CD14-positive monocyte (primary cell): ENCODE results near the gene BCL2L11. TPM values are rescaled to one million over a fixed set of nuclear protein-coding genes. Genes with fewer than 3 reads are reported as not detected.

Source experiments
- DNase-seq, 3 donors: peaks; one replicate each; pipeline ENCODE4 v3.0.0-alpha.2; 2011 to 2022
- H2AFZ ChIP-seq: 2 replicates; pipeline ENCODE4 v1.6.0; 2012; ENCODE audit warnings: mild to moderate bottlenecking, low read depth, low read length, inconsistent platforms; ENCODE audit not compliant: insufficient read depth, poor library complexity, severe bottlenecking
- H3K27ac ChIP-seq, 2 donors: 1 replicate in 1 of 2; 2 replicates in 1 of 2; pipeline ENCODE4 v1.5.1; 2012 to 2013; ENCODE audit warnings: low read length in 2 of 2, control low read depth in 1 of 2, inconsistent platforms in 1 of 2, low read depth in 1 of 2, mild to moderate bottlenecking in 1 of 2
- H3K27me3 ChIP-seq, 2 donors: one replicate each; pipeline versions ENCODE4 v1.6.0 to v1.6.1; 2011 to 2013; ENCODE audit warnings: low read length in 2 of 2; ENCODE audit not compliant: control insufficient read depth in 2 of 2, insufficient read depth in 2 of 2
- H3K36me3 ChIP-seq, 2 donors: replicated peaks in 1 of 2; 1 replicate in 1 of 2; 2 replicates in 1 of 2; pipeline versions ENCODE4 v1.5.1 to v1.6.1; 2012 to 2013; ENCODE audit warnings: low read length in 2 of 2, control low read depth in 1 of 2, inconsistent platforms in 1 of 2, mild to moderate bottlenecking in 1 of 2; ENCODE audit not compliant: insufficient read depth in 2 of 2, control insufficient read depth in 1 of 2
- H3K4me1 ChIP-seq, 2 donors: 1 replicate in 1 of 2; 2 replicates in 1 of 2; pipeline versions ENCODE4 v1.5.1 to v1.6.1; 2012 to 2013; ENCODE audit warnings: low read length in 2 of 2, control low read depth in 1 of 2, inconsistent platforms in 1 of 2, mild to moderate bottlenecking in 1 of 2, moderate library complexity in 1 of 2; ENCODE audit not compliant: insufficient read depth in 2 of 2, control insufficient read depth in 1 of 2
- H3K4me2 ChIP-seq: replicated peaks from 2 replicates; pipeline ENCODE3; 2012; ENCODE audit warnings: low read length, moderate library complexity, mild to moderate bottlenecking; ENCODE audit not compliant: poor library complexity, severe bottlenecking; ENCODE audit errors: extremely low read depth
- H3K4me3 ChIP-seq, 3 experiments: fragments of 200-600 bp in 1 of 3; sonication (generic) in 1 of 3; replicated peaks in 1 of 3; 1 replicate in 2 of 3; 2 replicates in 1 of 3; pipeline ENCODE4 v1.5.1; 2011 to 2013; ENCODE audit warnings: low read length in 3 of 3, mild to moderate bottlenecking in 3 of 3, control low read depth in 2 of 3, low read depth in 2 of 3, inconsistent platforms in 1 of 3, moderate library complexity in 1 of 3
- H3K79me2 ChIP-seq: 2 replicates; pipeline ENCODE4 v1.6.0; 2012; ENCODE audit warnings: mild to moderate bottlenecking, control low read depth, inconsistent platforms, low read length, moderate library complexity; ENCODE audit not compliant: insufficient read depth
- H3K9ac ChIP-seq: 2 replicates; pipeline ENCODE4 v1.6.0; 2017; ENCODE audit warnings: low read length, mild to moderate bottlenecking; ENCODE audit not compliant: insufficient read depth, poor library complexity, severe bottlenecking
- H3K9me3 ChIP-seq, 2 donors: replicated peaks in 1 of 2; 1 replicate in 1 of 2; 2 replicates in 1 of 2; pipeline versions ENCODE4 v1.5.1 to v1.6.1; 2012 to 2013; ENCODE audit warnings: low read length in 2 of 2, control low read depth in 1 of 2; ENCODE audit not compliant: control insufficient read depth in 1 of 2, insufficient read depth in 1 of 2
- H4K20me1 ChIP-seq: 2 replicates; pipeline ENCODE4 v1.6.0; 2012; ENCODE audit warnings: mild to moderate bottlenecking, low read length, control low read depth, moderate library complexity; ENCODE audit not compliant: insufficient read depth
- H3K27ac Mint-ChIP-seq, 7 donors: one replicate each; pipeline ENCODE4 v1.8.0; 2020; ENCODE audit warnings: mild to moderate bottlenecking in 7 of 7, mixed read lengths in 7 of 7, moderate library complexity in 6 of 7, inconsistent platforms in 2 of 7
- H3K27me3 Mint-ChIP-seq, 3 donors: one replicate each; pipeline ENCODE4 v1.8.0; 2021 to 2022; ENCODE audit warnings: low read depth in 3 of 3, mild to moderate bottlenecking in 3 of 3, mixed read lengths in 3 of 3, moderate library complexity in 3 of 3, inconsistent platforms in 1 of 3
- H3K36me3 Mint-ChIP-seq, 2 donors: one replicate each; pipeline ENCODE4 v1.8.0; 2020; ENCODE audit warnings: mixed read lengths in 2 of 2, inconsistent platforms in 1 of 2, mild to moderate bottlenecking in 1 of 2
- H3K4me1 Mint-ChIP-seq: one replicate; pipeline ENCODE4 v1.8.0; 2020; ENCODE audit warnings: mild to moderate bottlenecking, mixed read lengths
- H3K4me3 Mint-ChIP-seq, 2 donors: one replicate each; pipeline ENCODE4 v1.8.0; 2020; ENCODE audit warnings: mild to moderate bottlenecking in 2 of 2, mixed read lengths in 2 of 2, moderate library complexity in 1 of 2
- H3K9me3 Mint-ChIP-seq, 7 donors: one replicate each; pipeline ENCODE4 v1.8.0; 2020 to 2022; ENCODE audit warnings: mixed read lengths in 7 of 7, mild to moderate bottlenecking in 6 of 7, moderate library complexity in 6 of 7, inconsistent platforms in 2 of 7
- CTCF ChIP-seq: fragments of 200-600 bp; IDR thresholded peaks from one replicate; pipeline ENCODE4 v1.8.0; 2022; ENCODE audit warnings: antibody characterized with exemption, mild to moderate bottlenecking
- WGBS: methylation state at CpG from one replicate; pipeline ENCODE4 v1.1.5; 2013; ENCODE audit warnings: missing lambda C conversion rate; ENCODE audit not compliant: insufficient coverage; 5-methylcytosine and 5-hydroxymethylcytosine counted together
- intact Hi-C, 2 donors: fragments of 100-400 bp; cut with micrococcal nuclease; formaldehyde crosslinking; loops; one replicate each; pipeline versions ENCODE4 v1.15.0 to v1.15.1; 2023
- polyA plus RNA-seq, 3 donors: library from polyadenylated mRNA; depleted of rRNA in 1 of 3; unstranded in 2 of 3; stranded (reverse) in 1 of 3; fragments of 300-500 nt in 2 of 3; fragments of >200 nt in 1 of 3; fragmentation: Illumina TruSeq in 2 of 3; gene quantifications; 1 replicate in 2 of 3; 2 replicates in 1 of 3; pipeline ENCODE4 v1.2.3, GENCODE V29; 2012 to 2021

Gene BCL2L11
- polyA plus RNA-seq, 3 donors, result 8.8 to 27.6 (median 20.4) TPM

GRCh38 chr2:111200333-111200881 lies 79.7 kb downstream of the BCL2L11 start:
- Histone ChIP-seq H3K79me2 (no peaks in the 10 kb centered on the region), H3K9ac (no peak overlapping the region), H3K9me3 (no peaks in the 10 kb centered on the region), H3K27me3 (no peaks in the 10 kb centered on the region), H3K4me3 (no peak overlapping the region), H3K36me3 (no peaks in the 10 kb centered on the region), H3K4me1 (no peaks in the 10 kb centered on the region), H3K27ac (no peak overlapping the region), H3K4me2 (no peak overlapping the region), H4K20me1 (no peaks in the 10 kb centered on the region), H2AFZ (no peak overlapping the region)
- Mint-ChIP-seq H3K4me3 (no peak overlapping the region), H3K27ac (peak overlapping the region in 1 of 7 donors; percentile 12), H3K9me3 (peaks cover 0 to 2% (median 0%) of the 10 kb centered on the region in 7 donors), H3K36me3 (peaks cover 0 to 2% of the 10 kb centered on the region in 2 donors), H3K4me1 (no peaks in the 10 kb centered on the region), H3K27me3 (peaks cover 0 to 5% (median 1%) of the 10 kb centered on the region in 3 donors)
- no peak for DNase-seq
- intact Hi-C loops, result no loop called here
- WGBS, result 95% methylated on average over 11 of the region's 11 CpGs
- TF ChIP-seq CTCF, result no peak

GRCh38 chr2:111201214-111201613 lies 80.5 kb downstream of the BCL2L11 start:
- H3K4me2 ChIP-seq, result no peak overlapping the region
- no peaks in the 10 kb centered on the region for H3K9me3 ChIP-seq
- Mint-ChIP-seq H3K27ac (no peak overlapping the region), H3K27me3 (peaks cover 0 to 5% (median 1%) of the 10 kb centered on the region in 3 donors), H3K36me3 (peaks cover 0 to 2% of the 10 kb centered on the region in 2 donors), H3K9me3 (peaks cover 0 to 2% (median 0%) of the 10 kb centered on the region in 7 donors), H3K4me1 (no peaks in the 10 kb centered on the region), H3K4me3 (no peak overlapping the region)
- no peaks in the 10 kb centered on the region for H3K79me2 ChIP-seq
- H2AFZ ChIP-seq, result no peak overlapping the region
- intact Hi-C loops, result no loop called here
- no peak overlapping the region for H3K27ac ChIP-seq
- WGBS, result 89% methylated on average over 3 of the region's 4 CpGs
- H3K9ac ChIP-seq, result no peak overlapping the region
- H4K20me1 ChIP-seq, result no peaks in the 10 kb centered on the region
- no peak for TF ChIP-seq CTCF
- no peaks in the 10 kb centered on the region for H3K27me3 ChIP-seq
- no peaks in the 10 kb centered on the region for H3K36me3 ChIP-seq
- DNase-seq, result no peak
- no peak overlapping the region for H3K4me3 ChIP-seq
- no peaks in the 10 kb centered on the region for H3K4me1 ChIP-seq
